HG03521 (cell line): ENCODE measurements around the gene GOLT1B.

Experiments used
- ATAC-seq: cut with Tn5 transposase; IDR thresholded peaks from one replicate; pipeline ENCODE4 v1.9.1; 2021; ENCODE audit warnings: mild to moderate bottlenecking, moderate library complexity; ENCODE audit not compliant: unreplicated experiment

Gene GOLT1B

DNA sequence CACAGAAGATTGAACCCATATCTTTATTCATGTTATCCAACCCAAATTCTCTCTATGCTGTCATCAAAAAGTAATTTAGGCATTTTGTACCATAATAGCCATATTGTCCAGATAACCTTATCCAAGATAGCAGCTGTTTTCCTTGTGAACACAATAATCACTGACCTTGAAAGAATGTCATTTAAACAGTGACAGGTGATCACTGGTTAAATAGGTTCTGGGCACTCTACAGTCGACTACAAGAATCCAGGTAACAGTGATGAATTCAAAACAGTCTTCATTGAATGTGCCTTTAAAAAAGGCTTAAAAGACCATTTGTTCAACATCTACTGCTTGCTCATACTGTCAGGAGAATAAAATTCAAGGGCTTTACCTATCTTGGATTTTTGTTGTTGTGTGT is 20.0 kb downstream of the GOLT1B start:
- ATAC-seq, result no peak

DNA sequence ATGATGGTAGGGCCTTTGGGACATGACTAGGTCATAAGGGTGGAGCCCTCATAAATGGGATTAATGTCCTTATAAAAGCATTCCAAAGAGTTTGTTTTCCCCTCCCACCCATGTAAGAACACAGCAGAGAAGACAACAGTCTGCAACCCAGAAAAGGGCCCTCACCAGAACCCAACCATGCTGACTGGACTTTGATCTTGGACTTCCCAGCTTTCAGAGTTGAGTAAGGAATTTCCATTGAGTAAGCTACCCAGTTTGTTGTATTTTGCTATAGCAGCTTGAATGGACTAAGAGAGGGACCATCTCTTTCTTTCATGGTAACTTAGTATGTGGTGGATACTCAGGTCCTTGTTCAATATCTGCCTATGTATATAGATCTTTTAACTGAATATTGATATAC is 21.6 kb downstream of the GOLT1B start:
- ATAC-seq, result no peak

DNA sequence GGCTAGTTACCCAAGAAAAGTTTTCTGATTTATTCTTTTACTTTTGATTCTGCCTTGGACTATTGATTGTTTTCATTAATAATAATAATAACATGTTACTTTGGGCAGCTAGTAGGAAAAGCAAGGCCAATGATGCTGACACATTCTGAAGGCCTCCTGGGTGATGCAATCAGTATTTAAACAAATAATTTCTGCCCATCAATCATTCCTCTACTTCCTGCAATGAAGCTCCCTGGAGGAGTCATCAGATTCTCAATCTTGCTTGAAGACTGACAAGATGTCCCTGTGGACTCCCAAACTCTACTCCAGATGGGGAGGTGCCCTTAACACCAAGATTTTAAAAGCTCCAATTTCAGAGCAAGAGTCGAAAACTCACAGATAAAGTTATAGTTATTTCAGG is 24.5 kb downstream of the GOLT1B start, which contains the start of gene SPX:
Gene SPX, plus strand, starts transcription at position 244 of the 400 bp plus-strand sequence. CDS start 177 bp downstream, outside the sequence.
- ATAC-seq, result no peak

DNA sequence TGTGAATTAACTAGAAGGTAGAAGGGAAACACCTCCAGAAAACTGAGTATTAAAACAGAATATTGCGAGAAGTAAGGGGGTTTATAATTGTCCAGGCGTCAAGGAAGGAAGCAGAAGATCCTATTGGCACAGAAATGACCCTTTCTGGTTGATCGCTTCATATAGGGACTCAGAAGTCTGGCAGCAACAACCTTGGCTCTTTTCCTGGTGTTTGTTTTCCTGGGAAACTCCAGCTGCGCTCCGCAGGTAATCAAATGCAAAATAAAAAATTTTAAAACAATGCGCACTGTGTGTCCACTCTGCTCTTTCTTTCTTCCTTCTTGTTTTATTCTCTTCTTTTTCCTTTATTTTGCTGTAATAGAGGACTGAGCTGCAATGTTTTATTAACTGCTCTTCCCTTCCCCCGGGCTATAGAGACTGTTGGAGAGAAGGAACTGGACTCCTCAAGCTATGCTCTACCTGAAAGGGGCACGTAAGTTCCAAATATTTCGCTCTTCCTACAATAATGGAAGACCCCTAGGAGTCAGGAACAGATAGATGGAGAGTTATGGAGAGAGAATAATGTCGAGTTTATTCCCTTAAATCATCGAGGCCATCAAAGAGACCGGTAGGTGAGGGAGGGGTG is 25.2 kb downstream of the GOLT1B start:
- no peak for ATAC-seq

DNA sequence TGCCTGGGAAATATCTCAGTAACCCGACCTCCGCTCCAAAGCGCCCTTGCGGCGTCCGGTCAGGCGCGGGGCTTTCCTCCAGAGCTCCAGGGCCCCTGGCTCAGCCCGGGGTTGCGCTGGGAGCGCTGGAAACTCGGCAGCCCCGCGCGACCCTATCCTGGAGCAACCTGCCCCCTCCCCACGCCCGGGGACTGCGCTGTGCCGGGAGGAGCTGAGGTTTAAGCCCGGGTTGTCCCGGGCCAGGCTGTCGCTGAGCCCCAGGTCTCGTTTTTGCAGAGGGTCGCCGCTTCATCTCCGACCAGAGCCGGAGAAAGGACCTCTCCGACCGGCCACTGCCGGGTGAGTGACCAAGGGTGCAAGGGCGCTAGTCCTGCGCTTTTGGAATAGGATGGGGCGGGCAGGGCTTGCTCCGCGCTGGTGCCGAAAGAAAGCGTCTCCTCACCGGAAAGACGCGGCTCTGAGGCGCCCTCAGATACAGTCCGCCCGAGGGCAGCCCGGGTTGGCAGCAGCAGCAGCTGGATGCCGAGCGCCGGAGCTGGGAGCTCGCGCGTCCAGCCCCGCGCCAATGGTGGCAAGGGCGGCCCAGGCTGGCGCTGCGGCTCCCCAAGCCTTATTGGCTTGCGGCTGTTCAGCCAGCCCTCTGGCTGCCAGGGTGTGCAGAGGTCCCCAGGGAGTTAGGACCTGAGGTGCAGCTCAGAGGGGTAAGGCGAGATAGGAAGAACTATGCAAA is 26.0 kb downstream of the GOLT1B start:
- peak; percentile 86 for ATAC-seq

DNA sequence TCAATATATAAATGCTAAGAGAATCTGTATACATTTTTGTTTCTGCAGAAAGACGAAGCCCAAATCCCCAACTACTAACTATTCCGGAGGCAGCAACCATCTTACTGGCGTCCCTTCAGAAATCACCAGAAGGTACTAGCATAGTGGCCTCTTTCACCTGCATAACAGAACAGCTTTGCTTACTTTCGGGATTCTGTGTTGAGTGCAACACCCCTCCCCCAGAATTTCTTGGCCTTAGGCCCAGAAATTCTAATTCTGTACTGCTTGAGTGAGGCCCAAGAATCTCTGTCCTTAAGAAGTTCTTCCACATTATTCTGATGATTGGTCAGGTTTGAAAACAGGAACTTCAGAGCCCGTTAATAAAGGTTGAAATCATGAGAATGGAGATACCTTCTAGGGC is 27.4 kb downstream of the GOLT1B start:
- ATAC-seq, result no peak

DNA sequence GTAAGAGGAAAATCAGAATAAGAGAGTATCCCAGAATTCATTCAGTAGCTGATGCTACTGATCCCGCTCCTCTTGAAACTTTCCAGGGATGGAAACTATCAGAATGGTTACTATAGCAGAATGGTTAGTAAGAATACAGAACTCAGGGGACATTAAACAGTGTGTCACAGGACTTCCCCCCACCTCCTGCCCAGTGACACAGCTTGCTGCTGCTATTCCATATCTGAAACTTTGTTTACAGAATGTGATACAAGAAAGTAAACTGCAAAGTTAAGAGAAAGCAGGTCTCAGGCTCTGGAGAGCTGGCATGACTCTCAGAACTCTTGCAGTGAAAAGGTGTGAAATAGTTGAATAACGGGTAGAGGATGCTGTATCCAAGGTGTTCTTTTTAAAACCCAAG is 27.9 kb downstream of the GOLT1B start:
- ATAC-seq, result no peak

DNA sequence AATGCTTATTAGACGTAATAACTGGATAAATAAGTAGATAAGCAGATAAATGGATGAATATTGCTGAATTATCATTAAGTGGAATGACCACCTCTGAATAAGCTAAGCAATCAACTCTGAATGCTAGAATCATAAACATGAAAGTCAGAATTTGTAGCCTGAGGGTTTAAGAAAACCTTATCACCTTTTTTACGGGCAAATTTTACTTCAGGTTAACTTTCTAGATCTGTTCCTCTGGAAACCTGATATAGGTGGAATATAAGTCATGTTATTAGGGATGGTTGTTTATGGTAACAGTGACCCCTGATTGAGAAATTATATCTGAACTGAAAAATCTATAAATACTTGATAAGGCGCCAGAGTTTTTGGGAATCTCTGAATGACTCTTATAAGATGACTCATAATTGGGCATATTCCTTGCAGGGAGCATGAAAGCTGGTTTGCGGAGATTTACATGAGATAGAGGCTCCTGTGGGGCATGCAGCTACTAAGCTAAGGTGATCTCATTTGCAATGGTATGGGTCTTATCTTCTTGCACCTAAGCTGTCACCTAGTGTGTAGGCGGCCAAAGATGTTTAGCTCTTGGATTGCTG is 36.6 kb downstream of the GOLT1B start:
- ATAC-seq, result no peak

DNA sequence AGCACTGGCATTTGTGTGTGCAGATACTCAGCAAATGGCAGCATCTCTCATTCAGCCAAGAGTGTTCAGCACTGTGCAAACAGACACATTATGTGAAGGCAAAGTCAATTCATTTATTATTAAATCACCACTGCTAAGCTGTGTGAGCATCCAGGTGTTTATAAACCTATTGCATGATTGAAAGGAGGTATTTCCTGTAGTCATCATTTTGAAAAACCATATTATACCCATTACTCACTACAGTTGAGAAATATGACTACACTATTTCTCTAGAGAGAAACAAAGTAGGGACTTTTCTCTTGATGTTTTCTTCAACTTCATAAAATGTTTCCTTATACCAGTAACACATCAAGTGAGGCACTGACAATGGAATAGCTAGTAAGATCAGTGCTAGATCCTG is 38.2 kb downstream of the GOLT1B start:
- ATAC-seq, result no peak

DNA sequence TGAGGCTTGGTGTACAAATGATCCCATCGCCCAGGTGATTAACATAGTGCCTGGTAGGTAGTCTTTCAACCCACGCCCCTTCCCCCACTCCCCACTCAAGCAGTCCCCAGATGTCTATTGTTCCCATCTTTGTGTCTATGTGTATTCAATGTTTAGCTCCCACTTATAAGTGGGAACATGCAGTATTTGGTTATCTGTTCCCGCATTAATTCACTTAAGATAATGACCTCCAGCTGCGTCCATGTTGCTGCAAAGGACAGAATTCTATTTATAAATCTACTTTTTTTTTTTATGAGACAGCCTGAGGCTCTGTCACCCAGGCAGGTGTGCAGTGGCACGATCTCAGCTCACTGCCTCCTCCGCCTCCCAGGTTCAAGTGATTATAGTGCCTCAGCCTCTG is 40.2 kb downstream of the GOLT1B start:
- ATAC-seq, result no peak

DNA sequence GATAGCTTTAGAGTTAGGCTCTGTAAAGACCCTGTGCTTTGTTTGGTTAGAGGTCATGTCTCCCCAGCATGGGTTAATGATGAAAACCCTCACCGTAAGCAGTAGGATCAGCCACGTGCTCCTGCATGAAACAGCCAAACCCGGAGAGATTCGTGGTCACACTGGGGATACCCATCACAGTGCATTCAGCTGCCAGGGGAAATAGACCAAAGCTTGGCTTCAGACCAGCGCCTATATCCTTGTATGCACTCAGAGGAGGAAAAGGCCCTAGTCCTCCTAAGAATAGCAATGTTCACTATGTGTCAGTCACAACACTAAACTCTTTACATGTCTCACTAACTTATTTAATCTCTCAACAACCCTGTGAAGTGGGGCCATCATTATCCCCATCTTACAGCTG is 40.8 kb downstream of the GOLT1B start:
- ATAC-seq, result no peak

DNA sequence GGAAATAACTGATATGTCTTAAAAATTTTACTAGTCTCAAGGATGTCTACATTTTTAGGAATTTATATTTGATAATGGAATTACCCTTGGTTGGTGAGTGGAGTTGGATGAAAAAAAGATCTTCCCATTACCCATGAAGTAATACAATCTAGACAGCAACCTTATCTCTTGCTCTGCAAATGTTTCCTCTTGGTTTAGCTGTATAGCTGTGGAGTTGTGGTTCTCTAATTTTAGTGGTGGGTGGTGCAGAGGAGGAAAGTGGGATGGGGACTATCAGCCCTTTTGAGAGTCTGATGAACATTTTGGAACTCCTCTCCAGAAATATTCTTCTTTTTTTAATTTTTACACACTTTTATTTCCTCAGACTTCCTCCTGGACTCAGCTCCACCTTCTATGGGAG is 41.6 kb downstream of the GOLT1B start:
- ATAC-seq, result no peak

DNA sequence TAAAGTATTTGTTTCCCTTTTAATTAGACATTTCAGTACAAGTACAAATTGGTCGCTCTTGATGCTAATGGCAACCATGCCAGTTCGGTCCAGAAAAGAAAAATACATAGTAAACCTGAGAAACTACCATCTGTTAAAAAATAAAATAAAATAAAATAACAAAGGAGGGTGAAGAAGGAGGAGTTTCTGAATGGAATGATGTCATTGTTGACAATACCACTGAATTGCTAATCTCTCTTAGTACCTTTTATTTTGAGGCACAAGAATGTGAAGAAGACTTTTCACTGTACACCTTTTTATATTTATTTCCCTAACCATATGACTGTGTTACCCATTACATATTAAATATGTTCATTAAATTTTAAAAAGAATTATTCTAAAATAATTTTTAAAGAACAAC is 44.0 kb downstream of the GOLT1B start:
- no peak for ATAC-seq

DNA sequence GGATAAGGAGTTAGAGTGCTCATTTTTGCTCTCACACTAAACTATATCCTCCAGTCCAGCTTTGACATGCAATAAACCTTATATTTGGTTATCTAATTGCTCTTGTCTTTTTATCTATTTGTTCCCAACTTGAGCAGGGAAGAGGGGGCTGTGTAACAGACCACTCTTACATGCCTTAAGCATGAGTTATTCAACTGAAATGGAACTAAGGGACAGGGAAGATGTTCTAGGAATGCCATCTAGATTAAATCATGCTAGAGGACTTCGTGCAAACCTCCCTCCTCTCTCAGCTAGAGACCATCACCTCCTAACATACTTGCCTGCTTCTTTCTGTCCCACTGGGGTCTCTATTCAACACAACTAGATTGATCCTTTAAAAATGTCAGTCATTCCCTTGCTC is 45.1 kb downstream of the GOLT1B start:
- ATAC-seq, result no peak

DNA sequence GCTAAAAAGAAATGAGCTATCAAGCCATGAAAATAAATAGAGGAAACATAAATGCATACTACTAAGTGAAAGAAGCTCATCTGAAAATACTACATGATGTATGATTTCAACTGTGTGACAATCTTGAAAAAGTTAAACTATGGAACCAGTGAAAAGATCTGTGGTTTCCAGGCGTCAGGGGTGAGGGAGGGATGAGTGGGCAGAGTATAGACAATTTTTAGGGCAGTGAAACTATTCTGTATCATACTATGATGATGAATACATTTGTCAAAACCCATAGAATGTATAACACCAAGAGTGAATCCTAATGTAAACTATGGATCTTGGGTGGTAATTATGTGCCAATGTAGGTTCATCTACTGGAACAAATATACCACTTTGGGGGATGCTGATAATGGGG is 45.8 kb downstream of the GOLT1B start:
- ATAC-seq, result no peak

DNA sequence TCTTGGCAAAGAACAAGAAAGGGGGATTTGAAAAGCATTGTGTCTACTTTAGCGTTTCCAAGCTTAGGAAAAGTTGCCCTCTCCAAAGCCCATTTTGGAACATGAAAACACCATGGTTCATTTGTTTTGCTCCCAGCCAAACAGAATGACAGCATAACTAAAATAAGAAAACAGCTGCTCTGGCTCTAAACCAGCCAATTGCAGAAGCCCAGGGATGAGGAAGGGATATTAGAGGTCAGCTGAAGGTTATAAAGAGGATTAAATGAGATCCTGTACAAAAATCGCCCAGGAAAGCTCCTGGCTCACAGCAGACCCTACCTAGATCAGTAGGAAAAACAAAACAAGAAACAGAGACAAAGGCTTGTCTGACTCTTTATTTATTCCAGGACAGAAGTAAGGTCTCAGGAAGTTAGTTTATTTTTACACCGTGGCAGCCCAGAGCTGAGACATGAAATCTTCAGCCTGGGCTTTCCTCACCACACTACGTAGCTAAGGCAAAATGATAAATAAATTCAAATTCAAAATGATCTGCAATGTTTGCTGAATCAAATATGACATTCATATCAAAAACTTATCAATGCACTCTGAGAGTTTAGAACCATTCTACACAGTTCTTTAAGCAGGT is 50.4 kb downstream of the GOLT1B start:
- no peak for ATAC-seq

DNA sequence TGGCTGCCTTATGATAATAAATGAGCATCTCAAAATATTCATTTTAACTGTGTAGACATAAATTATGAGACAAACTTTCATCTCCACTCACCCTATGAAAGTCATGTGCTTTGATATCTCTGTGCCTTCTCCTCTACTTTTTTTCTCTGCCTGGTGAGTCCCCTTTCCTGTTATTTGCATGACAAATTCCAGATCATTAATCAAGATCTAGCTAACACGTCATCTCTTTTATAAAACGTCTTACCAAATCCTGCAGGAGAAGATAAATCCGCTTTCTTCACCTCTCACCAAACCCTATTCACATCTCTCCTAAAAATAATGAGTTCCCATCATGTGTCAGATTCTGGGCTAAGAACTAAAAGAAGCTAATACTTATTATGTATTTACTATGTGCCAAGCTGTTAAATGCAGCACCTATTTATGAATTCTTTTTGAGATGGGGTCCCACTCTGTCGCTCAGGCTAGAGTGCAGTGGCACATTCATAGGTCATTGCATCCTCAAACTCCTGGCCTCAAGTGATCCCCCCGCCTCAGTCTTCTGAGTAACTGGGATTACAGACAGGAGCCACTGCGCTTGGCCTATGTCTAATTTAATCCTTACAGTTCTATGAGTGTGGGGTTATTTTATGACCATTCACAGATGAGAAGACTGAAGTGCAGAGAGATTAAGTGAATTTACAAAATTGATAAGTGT is 51.2 kb downstream of the GOLT1B start:
- no peak for ATAC-seq

DNA sequence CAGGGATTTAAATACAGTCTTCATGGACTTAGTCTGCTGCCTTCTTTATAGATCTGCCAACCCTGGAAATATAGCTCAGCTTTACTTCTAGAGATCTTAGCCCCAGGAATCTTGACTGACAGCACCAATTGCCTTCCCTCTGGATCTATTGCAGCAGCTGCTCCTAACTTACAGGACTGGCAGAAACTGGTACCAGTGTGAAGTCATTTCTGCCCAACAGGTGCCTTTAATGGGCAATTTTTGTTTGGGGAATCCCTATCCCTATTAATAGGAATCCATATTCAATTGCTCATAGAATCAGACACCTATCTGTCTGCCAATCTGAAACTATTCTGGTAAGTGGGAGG is 51.7 kb downstream of the GOLT1B start:
- ATAC-seq, result no peak

DNA sequence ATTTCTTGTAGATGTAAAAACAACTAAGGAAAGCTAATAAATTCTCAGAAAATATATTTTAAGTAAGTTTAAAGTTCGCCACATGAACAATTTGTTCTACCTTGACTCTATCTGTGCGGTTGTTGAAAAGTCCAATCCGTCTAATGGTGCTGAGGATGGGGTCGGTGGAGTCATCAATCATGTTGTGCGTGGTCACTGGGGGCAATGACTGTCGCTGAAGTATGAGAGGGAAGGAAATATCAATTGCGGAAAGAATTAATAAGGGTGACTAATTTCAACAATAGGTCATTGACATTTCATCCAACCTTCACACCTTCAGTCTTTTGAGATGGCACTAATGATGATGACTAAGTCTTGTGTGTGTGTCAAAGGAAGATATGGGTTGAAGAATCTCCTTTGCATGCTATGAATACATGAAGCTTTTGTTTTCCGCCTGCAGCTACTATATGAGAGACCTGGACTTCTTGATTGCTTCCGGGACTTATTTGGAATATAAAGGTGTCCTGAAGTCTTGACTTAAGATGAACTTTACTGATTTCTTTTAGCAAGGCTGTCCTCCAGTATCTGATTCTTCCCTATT is 56.6 kb downstream of the GOLT1B start:
- no peak for ATAC-seq

DNA sequence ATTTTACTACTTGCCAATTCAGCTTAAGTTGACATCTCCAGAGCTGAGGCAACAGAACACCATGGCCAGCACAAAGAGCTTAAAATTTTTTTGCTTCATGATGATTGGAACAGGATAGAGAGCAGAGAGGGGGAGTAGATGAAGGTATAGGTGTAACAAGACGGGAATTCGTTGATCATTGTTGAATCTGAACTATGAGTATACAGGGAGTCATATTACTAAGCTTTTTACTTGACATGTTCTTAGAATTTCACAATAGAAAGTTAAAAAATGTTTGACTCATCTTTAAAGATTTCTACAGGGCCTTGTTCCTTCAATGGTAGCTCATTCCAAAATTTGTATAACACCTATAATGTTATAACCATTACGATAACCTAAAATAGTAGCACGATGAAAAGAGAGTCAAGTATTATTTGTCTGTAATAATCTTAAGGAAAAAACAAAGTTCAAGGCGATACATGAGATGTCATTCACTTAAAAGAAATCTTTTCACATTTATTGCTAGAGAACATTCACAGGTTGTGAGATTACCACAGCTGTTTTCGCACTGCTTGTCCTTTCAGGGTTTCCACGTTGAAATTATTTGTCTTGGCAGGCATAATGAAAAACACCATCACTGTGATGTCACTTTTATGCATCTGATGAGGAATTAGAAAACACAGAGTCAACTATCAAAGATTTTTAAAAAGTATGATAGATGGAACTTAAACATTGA is 58.4 kb downstream of the GOLT1B start:
- no peak for ATAC-seq
